DMS153 treated with DMSO at 0.1 percent for 48 hours (cell line): ENCODE data around the gene TTC28.
"Not testable (repeated sequence)": the region's sequence is repeated elsewhere in the genome, so short reads cannot be mapped to it uniquely, and the experiment has no call there.

ENCODE experiments used
- DNase-seq: peaks from one replicate; lab custom pipeline; 2025; ENCODE audit not compliant: unreplicated experiment; lab: John Stamatoyannopoulos, UW

The TTC28 gene

GRCh38 chr22:28679611-28680287 lies at the start of gene TTC28:
TTC28 (minus strand) TSS chr22:28679840; CDS start chr22:28679723, 117 bp downstream.
- DNase-seq, result peak; percentile 38

- no peak for DNase-seq
Measured at GRCh38 chr22:28728621-28729313, 49.1 kb upstream of the TTC28 start.

GRCh38 chr22:28728002-28728401 lies 48.4 kb upstream of the TTC28 start:
- DNase-seq, result no peak

GRCh38 chr22:28718044-28718443 lies 38.4 kb upstream of the TTC28 start:
- DNase-seq, result no peak

GRCh38 chr22:28716686-28717085 lies 37.0 kb upstream of the TTC28 start:
- no peak for DNase-seq

GRCh38 chr22:28715611-28716010 lies 36.0 kb upstream of the TTC28 start:
- no peak for DNase-seq

- DNase-seq, result no peak
Measured at GRCh38 chr22:28714043-28714628, 34.5 kb upstream of the TTC28 start.

- no peak for DNase-seq
Measured at GRCh38 chr22:28711820-28712777, 32.5 kb upstream of the TTC28 start.

- DNase-seq, result no peak
Measured at GRCh38 chr22:28711341-28711740, 31.7 kb upstream of the TTC28 start.

- no peak for DNase-seq
Measured at GRCh38 chr22:28710576-28711191, 31.0 kb upstream of the TTC28 start.

GRCh38 chr22:28710107-28710506 lies 30.5 kb upstream of the TTC28 start:
- DNase-seq, result no peak

GRCh38 chr22:28706845-28707244 lies 27.2 kb upstream of the TTC28 start:
- DNase-seq, result no peak

- no peak for DNase-seq
Measured at GRCh38 chr22:28703436-28703835, 23.8 kb upstream of the TTC28 start.

GRCh38 chr22:28702891-28703290 lies 23.3 kb upstream of the TTC28 start:
- DNase-seq, result no peak

GRCh38 chr22:28693041-28693760 lies 13.6 kb upstream of the TTC28 start:
- DNase-seq, result not testable (repeated sequence)

- not testable (repeated sequence) for DNase-seq
Measured at GRCh38 chr22:28689796-28690195, 10.2 kb upstream of the TTC28 start.

GRCh38 chr22:28682966-28683365 lies 3.3 kb upstream of the TTC28 start:
- not testable (repeated sequence) for DNase-seq

GRCh38 chr22:28680813-28681490 lies 1.3 kb upstream of the TTC28 start:
- DNase-seq, result not testable (repeated sequence)
